ENCODE results near the gene CFAP210.

- TF ChIP-seq TAF1 (IDR thresholded peaks at IDR 0.05; ENCODE audit: borderline replicate concordance, insufficient read depth, low read length) (peak; percentile 38; the same call in 1 of the 2 replicates), REST (IDR thresholded peaks at IDR 0.05; ENCODE audit: insufficient read depth in 1 of 2, low read depth in 2 of 2, low read length in 2 of 2) (no peak), POLR2AphosphoS5 (IDR thresholded peaks at IDR 0.05; ENCODE audit: low read depth, low read length) (peak; percentile 82), SIN3A (IDR thresholded peaks at IDR 0.05; ENCODE audit: borderline replicate concordance, insufficient read depth, low read length) (peak; percentile 87; the same call in 1 of the 2 replicates), FOXP2 (optimal IDR thresholded peaks at IDR 0.05; ENCODE audit: borderline replicate concordance, extremely low read depth, extremely low read length, insufficient read depth) (peak; percentile 61)
These were observed at the start of gene CFAP210, which contains the start of gene PHOSPHO2 for GRCh38 chr2:169694113-169694893.
